ENCODE data around the gene LCA5L.

Gene LCA5L

GRCh38 chr21:39445321-39446269 is at the start of gene LCA5L:
LCA5L (minus strand) TSS chr21:39445778; CDS start chr21:39428493, 17,285 bp downstream.
- Histone ChIP-seq H3K4me3 (ENCODE audit: low read depth, low read length) (peak within 1 kb of the TSS; percentile 69), H3K4me2 (ENCODE audit: low read length) (peak within 1 kb of the TSS; percentile 95), H3K79me2 (no peaks in the 10 kb centered on the region), H2AFZ (peak within 1 kb of the TSS; percentile 90), H3K27ac (peak within 1 kb of the TSS; percentile 90), H3K36me3 (ENCODE audit: control insufficient read depth, insufficient read depth, low read length) (no peaks in the 10 kb centered on the region), H3K4me1 (no peaks in the 10 kb centered on the region), H3K9ac (peak within 1 kb of the TSS; percentile 37), H3K9me3 (ENCODE audit: control insufficient read depth, low read length) (no peaks in the 10 kb centered on the region), H3K27me3 (ENCODE audit: control insufficient read depth, insufficient read depth, low read length) (no peaks in the 10 kb centered on the region)
- TF ChIP-seq CTCF (IDR thresholded peaks at IDR 0.05), result no peak

- Histone ChIP-seq H3K79me2 (no peaks in the 10 kb centered on the region), H3K9me3 (ENCODE audit: control insufficient read depth, low read length) (no peaks in the 10 kb centered on the region), H3K4me2 (ENCODE audit: low read length) (no peak overlapping the region), H3K4me3 (ENCODE audit: low read depth, low read length) (no peak overlapping the region), H2AFZ (no peak overlapping the region), H3K27me3 (ENCODE audit: control insufficient read depth, insufficient read depth, low read length) (no peaks in the 10 kb centered on the region), H3K27ac (no peak overlapping the region), H3K9ac (no peak overlapping the region), H3K4me1 (no peaks in the 10 kb centered on the region), H3K36me3 (ENCODE audit: control insufficient read depth, insufficient read depth, low read length) (no peaks in the 10 kb centered on the region)
- TF ChIP-seq CTCF (IDR thresholded peaks at IDR 0.05), result no peak
Measured at GRCh38 chr21:39489380-39489924, 43.9 kb upstream of the LCA5L start.

GRCh38 chr21:39484711-39485276 is 39.2 kb upstream of the LCA5L start:
- H3K9me3 ChIP-seq (ENCODE audit: control insufficient read depth, low read length), result no peaks in the 10 kb centered on the region
- no peak overlapping the region for H3K27ac ChIP-seq
- no peak for TF ChIP-seq CTCF (IDR thresholded peaks at IDR 0.05)
- H3K79me2 ChIP-seq, result no peaks in the 10 kb centered on the region
- no peak overlapping the region for H2AFZ ChIP-seq
- H3K9ac ChIP-seq, result no peak overlapping the region
- no peaks in the 10 kb centered on the region for H3K36me3 ChIP-seq (ENCODE audit: control insufficient read depth, insufficient read depth, low read length)
- no peak overlapping the region for H3K4me2 ChIP-seq (ENCODE audit: low read length)
- H3K4me1 ChIP-seq, result no peaks in the 10 kb centered on the region
- no peaks in the 10 kb centered on the region for H3K27me3 ChIP-seq (ENCODE audit: control insufficient read depth, insufficient read depth, low read length)
- H3K4me3 ChIP-seq (ENCODE audit: low read depth, low read length), result no peak overlapping the region

GRCh38 chr21:39483917-39484316 is 38.3 kb upstream of the LCA5L start:
- Histone ChIP-seq H3K4me2 (ENCODE audit: low read length) (no peak overlapping the region), H3K27me3 (ENCODE audit: control insufficient read depth, insufficient read depth, low read length) (no peaks in the 10 kb centered on the region), H3K79me2 (no peaks in the 10 kb centered on the region), H3K9me3 (ENCODE audit: control insufficient read depth, low read length) (no peaks in the 10 kb centered on the region), H3K27ac (no peak overlapping the region), H3K9ac (no peak overlapping the region), H3K4me3 (ENCODE audit: low read depth, low read length) (no peak overlapping the region), H3K4me1 (no peaks in the 10 kb centered on the region), H2AFZ (no peak overlapping the region), H3K36me3 (ENCODE audit: control insufficient read depth, insufficient read depth, low read length) (no peaks in the 10 kb centered on the region)
- no peak for TF ChIP-seq CTCF (IDR thresholded peaks at IDR 0.05)
